Stimulated activated CD4-positive, alpha-beta T cell treated with anti-CD3 and anti-CD28 coated beads, Interleukin-2, amount 100 ng/mL, for 4 hours (primary cell): ENCODE data around the gene RILPL1.
"Not testable (repeated sequence)": the region's sequence is repeated elsewhere in the genome, so short reads cannot be mapped to it uniquely, and the experiment has no call there.

ENCODE experiments used
- DNase-seq: peaks from one replicate; pipeline ENCODE4 v3.0.0-alpha.2; 2020; ENCODE audit warnings: low read depth

RILPL1 gene

GRCh38 chr12:123468786-123469185, 64.7 kb downstream of the RILPL1 start:
- no peak for DNase-seq

- no peak for DNase-seq
These were observed 68.4 kb downstream of the RILPL1 start for GRCh38 chr12:123465084-123465483.

- not testable (repeated sequence) for DNase-seq
These were observed 70.3 kb downstream of the RILPL1 start for GRCh38 chr12:123463174-123463573.

GRCh38 chr12:123457980-123458779, 75.3 kb downstream of the RILPL1 start, which contains the start of gene SNRNP35:
SNRNP35 (plus strand) TSS chr12:123458139; CDS start chr12:123465541, 7,402 bp downstream.
- DNase-seq: peak; percentile 74

- no peak for DNase-seq
These were observed 80.4 kb downstream of the RILPL1 start for GRCh38 chr12:123453165-123453564.

- not testable (repeated sequence) for DNase-seq
These were observed 81.3 kb downstream of the RILPL1 start for GRCh38 chr12:123452276-123452550.

GRCh38 chr12:123450636-123451035, 82.9 kb downstream of the RILPL1 start:
- DNase-seq: no peak

GRCh38 chr12:123449856-123450255, 83.7 kb downstream of the RILPL1 start:
- DNase-seq: no peak

- DNase-seq: no peak
These were observed 84.2 kb downstream of the RILPL1 start for GRCh38 chr12:123449249-123449733.

GRCh38 chr12:123446333-123446713, 87.2 kb downstream of the RILPL1 start:
- DNase-seq: no peak

GRCh38 chr12:123445388-123446332, 87.9 kb downstream of the RILPL1 start:
- no peak for DNase-seq

- no peak for DNase-seq
These were observed 89.2 kb downstream of the RILPL1 start for GRCh38 chr12:123444092-123445026.

- DNase-seq: no peak
These were observed 90.7 kb downstream of the RILPL1 start for GRCh38 chr12:123442774-123443173.

- no peak for DNase-seq
These were observed 91.9 kb downstream of the RILPL1 start for GRCh38 chr12:123441523-123442164.

GRCh38 chr12:123436017-123436964, 97.2 kb downstream of the RILPL1 start, which contains the start of gene RILPL2:
RILPL2 (minus strand) TSS chr12:123436684; CDS start chr12:123436420, 264 bp downstream.
- peak; percentile 90 for DNase-seq

GRCh38 chr12:123435636-123436016, 97.9 kb downstream of the RILPL1 start:
- no peak for DNase-seq

GRCh38 chr12:123433615-123434014, 99.9 kb downstream of the RILPL1 start:
- no peak for DNase-seq

GRCh38 chr12:123431951-123432817, 101.3 kb downstream of the RILPL1 start:
- DNase-seq: not testable (repeated sequence)

- not testable (repeated sequence) for DNase-seq
These were observed 104.4 kb downstream of the RILPL1 start for GRCh38 chr12:123429101-123429500.
